ENCODE data around the gene COX6A2. TPM values are rescaled to one million over a fixed set of nuclear protein-coding genes. Genes with fewer than 3 reads are reported as not detected.
"Not testable (repeated sequence)": the region's sequence is repeated elsewhere in the genome, so short reads cannot be mapped to it uniquely, and the experiment has no call there.

Gene COX6A2
- total and polyA plus RNA-seq, 2 experiments from 2014 or later: 1.7 TPM; not detected in 1

- Histone ChIP-seq H3K4me1 (ENCODE audit: insufficient read depth) (peaks cover 25% of the 10 kb centered on the region), H3K4me3 (no peak overlapping the region), H3K27ac (peak overlapping the region; percentile 35), H3K27me3 (no peaks in the 10 kb centered on the region), H3K9me2 (replicated peaks; ENCODE audit: insufficient read depth) (no peaks in the 10 kb centered on the region), H2AFZ (no peak overlapping the region), H3K9me3 (ENCODE audit: low read depth) (no peaks in the 10 kb centered on the region), H3K4me2 (no peak overlapping the region), H3K79me2 (peaks cover 16% of the 10 kb centered on the region), H3K36me3 (replicated peaks; ENCODE audit: insufficient read depth, low read depth) (no peaks in the 10 kb centered on the region), H4K20me1 (ENCODE audit: insufficient read depth, poor library complexity, severe bottlenecking) (peaks cover 4% of the 10 kb centered on the region)
- peak; percentile 53 for TF ChIP-seq CTCF (IDR thresholded peaks at IDR 0.05; ENCODE audit: poor library complexity)
- TF ChIP-seq EZH2 (IDR thresholded peaks at IDR 0.05; ENCODE audit: borderline replicate concordance): no peak
- WGBS (ENCODE audit: low lambda C conversion rate, missing lambda C conversion rate): 38% methylated on average over 11 of the region's 11 CpGs
- peak; percentile 89 for DNase-seq (ENCODE audit: low spot score)
Observed at GRCh38 chr16:31451681-31452351, 23.7 kb upstream of the COX6A2 start.

- TF ChIP-seq EZH2phosphoT487 (IDR thresholded peaks at IDR 0.05; ENCODE audit: low read depth, severe bottlenecking, unreplicated experiment) (no peak), CTCF (IDR thresholded peaks at IDR 0.05; ENCODE audit: poor library complexity) (no peak), EZH2 (IDR thresholded peaks at IDR 0.05; ENCODE audit: borderline replicate concordance) (no peak)
- H3K27ac ChIP-seq: peak overlapping the region; percentile 35
- peaks cover 11% of the 10 kb centered on the region for H3K79me2 ChIP-seq
- WGBS (ENCODE audit: low lambda C conversion rate, missing lambda C conversion rate): 89% methylated on average over 5 of the region's 5 CpGs
- H4K20me1 ChIP-seq (ENCODE audit: insufficient read depth, poor library complexity, severe bottlenecking): no peaks in the 10 kb centered on the region
- H3K36me3 ChIP-seq (replicated peaks; ENCODE audit: insufficient read depth, low read depth): no peaks in the 10 kb centered on the region
- no peak for DNase-seq (ENCODE audit: low spot score)
- H3K4me2 ChIP-seq: no peak overlapping the region
- no peaks in the 10 kb centered on the region for H3K9me3 ChIP-seq (ENCODE audit: low read depth)
- no peak overlapping the region for H3K4me3 ChIP-seq
- no peak overlapping the region for H2AFZ ChIP-seq
- no peaks in the 10 kb centered on the region for H3K27me3 ChIP-seq
- peaks cover 25% of the 10 kb centered on the region for H3K4me1 ChIP-seq (ENCODE audit: insufficient read depth)
- H3K9me2 ChIP-seq (replicated peaks; ENCODE audit: insufficient read depth): no peaks in the 10 kb centered on the region
Observed at GRCh38 chr16:31451201-31451600, 23.0 kb upstream of the COX6A2 start.

- not testable (repeated sequence) for H3K4me2 ChIP-seq; H3K79me2 ChIP-seq; H3K9me2 ChIP-seq (replicated peaks; ENCODE audit: insufficient read depth); H3K4me1 ChIP-seq (ENCODE audit: insufficient read depth); H3K27ac ChIP-seq; H3K9me3 ChIP-seq (ENCODE audit: low read depth); H2AFZ ChIP-seq; DNase-seq (ENCODE audit: low spot score); H3K36me3 ChIP-seq (replicated peaks; ENCODE audit: insufficient read depth, low read depth); H3K4me3 ChIP-seq; H3K27me3 ChIP-seq; H4K20me1 ChIP-seq (ENCODE audit: insufficient read depth, poor library complexity, severe bottlenecking)
- WGBS (ENCODE audit: low lambda C conversion rate, missing lambda C conversion rate): 85% methylated on average over 6 of the region's 6 CpGs
Observed at GRCh38 chr16:31445931-31446330, 17.8 kb upstream of the COX6A2 start.

- H4K20me1 ChIP-seq (ENCODE audit: insufficient read depth, poor library complexity, severe bottlenecking): no peaks in the 10 kb centered on the region
- no peaks in the 10 kb centered on the region for H3K27me3 ChIP-seq
- H3K79me2 ChIP-seq: no peaks in the 10 kb centered on the region
- no peaks in the 10 kb centered on the region for H3K9me2 ChIP-seq (replicated peaks; ENCODE audit: insufficient read depth)
- TF ChIP-seq CTCF (IDR thresholded peaks at IDR 0.05; ENCODE audit: poor library complexity): no peak
- TF ChIP-seq EZH2 (IDR thresholded peaks at IDR 0.05; ENCODE audit: borderline replicate concordance): no peak
- no peak for TF ChIP-seq EZH2phosphoT487 (IDR thresholded peaks at IDR 0.05; ENCODE audit: low read depth, severe bottlenecking, unreplicated experiment)
- H3K9me3 ChIP-seq (ENCODE audit: low read depth): no peaks in the 10 kb centered on the region
- H3K27ac ChIP-seq: peak overlapping the region; percentile 95
- H3K4me1 ChIP-seq (ENCODE audit: insufficient read depth): peaks cover 4% of the 10 kb centered on the region
- peak overlapping the region; percentile 73 for H3K4me2 ChIP-seq
- WGBS (ENCODE audit: low lambda C conversion rate, missing lambda C conversion rate): 92% methylated on average over 34 of the region's 34 CpGs
- H2AFZ ChIP-seq: peak overlapping the region; percentile 58
- no peak for DNase-seq (ENCODE audit: low spot score)
- peak overlapping the region; percentile 71 for H3K4me3 ChIP-seq
- no peaks in the 10 kb centered on the region for H3K36me3 ChIP-seq (replicated peaks; ENCODE audit: insufficient read depth, low read depth)
Observed at GRCh38 chr16:31441956-31442355, 13.8 kb upstream of the COX6A2 start.

Measured in hepatocyte (in vitro differentiated cells).